ENCODE data around the gene KAZALD1. TPM values are rescaled to one million over a fixed set of nuclear protein-coding genes. Genes with fewer than 3 reads are reported as not detected.

KAZALD1 gene
- total and polyA plus RNA-seq, 12 donors, result 3.3 to 16.5 (median 9.9) TPM

DNA sequence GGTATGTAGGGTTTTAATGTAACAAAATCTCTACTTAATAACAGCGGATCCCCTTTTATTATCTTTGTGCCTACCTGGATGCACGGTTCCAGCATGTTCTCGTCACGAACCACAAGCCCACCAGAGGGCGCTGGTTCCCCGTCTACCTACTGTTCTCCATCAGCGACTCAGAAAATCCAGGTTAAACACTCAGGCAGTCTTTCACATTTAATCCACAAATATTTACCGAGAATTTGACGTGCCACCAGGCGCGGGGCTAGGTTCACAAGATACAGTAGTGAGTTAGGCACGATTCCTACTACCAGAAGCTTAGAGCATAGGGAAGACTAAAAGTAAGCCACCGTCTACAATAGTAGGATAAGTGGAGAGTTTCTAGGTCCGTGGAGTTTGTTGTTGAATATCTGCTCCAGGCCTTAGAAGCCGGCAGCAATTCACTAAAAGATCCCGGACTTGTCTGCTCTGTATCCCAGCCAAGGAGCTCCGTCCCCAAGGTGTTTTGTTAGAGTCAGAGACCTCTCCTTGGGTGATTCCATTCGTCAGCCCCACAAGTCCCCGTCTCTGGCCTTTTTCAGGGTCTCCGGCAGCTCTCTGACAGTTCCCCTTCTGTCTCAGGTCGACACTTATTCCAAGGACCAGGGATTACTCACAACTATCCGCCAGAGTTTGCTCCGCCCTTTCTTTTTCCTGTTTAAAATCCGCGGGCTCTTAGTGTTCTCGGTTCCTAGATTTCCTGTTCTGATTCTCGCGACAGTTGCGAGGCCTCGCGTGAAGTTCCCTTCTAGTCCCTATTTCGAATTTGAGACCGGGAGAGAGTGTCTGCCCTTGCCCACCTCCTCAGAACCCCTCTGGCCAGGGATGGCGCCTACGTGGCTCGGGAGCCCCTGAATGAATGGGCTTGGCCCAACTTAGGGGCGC is 1.5 kb upstream of the KAZALD1 start:
- Histone ChIP-seq H3K4me1 (peaks cover 6 to 52% (median 43%) of the 10 kb centered on the region in 9 donors), H3K27ac (peak overlapping the region; percentile 92 to 99 (median 98)), H3K4me3 (peak overlapping the region; percentile 52 to 90 (median 76)), H3K36me3 (no peaks in the 10 kb centered on the region), H3K9me3 (no peaks in the 10 kb centered on the region), H3K27me3 (peaks cover 0 to 38% (median 0%) of the 10 kb centered on the region in 7 donors)
- DNase-seq, result peak; percentile 93 to 96
- ATAC-seq, result peak; percentile 61 to 85 (median 76)
- TF ChIP-seq, protein P1, sequence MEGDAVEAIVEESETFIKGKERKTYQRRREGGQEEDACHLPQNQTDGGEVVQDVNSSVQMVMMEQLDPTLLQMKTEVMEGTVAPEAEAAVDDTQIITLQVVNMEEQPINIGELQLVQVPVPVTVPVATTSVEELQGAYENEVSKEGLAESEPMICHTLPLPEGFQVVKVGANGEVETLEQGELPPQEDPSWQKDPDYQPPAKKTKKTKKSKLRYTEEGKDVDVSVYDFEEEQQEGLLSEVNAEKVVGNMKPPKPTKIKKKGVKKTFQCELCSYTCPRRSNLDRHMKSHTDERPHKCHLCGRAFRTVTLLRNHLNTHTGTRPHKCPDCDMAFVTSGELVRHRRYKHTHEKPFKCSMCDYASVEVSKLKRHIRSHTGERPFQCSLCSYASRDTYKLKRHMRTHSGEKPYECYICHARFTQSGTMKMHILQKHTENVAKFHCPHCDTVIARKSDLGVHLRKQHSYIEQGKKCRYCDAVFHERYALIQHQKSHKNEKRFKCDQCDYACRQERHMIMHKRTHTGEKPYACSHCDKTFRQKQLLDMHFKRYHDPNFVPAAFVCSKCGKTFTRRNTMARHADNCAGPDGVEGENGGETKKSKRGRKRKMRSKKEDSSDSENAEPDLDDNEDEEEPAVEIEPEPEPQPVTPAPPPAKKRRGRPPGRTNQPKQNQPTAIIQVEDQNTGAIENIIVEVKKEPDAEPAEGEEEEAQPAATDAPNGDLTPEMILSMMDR (IDR thresholded peaks at IDR 0.05), result peak; percentile 67 to 95 (median 89)
- WGBS, 2 donors, result 1% methylated on average over 37 of the region's 37 CpGs
- intact Hi-C loops (cut with DNase I), result loop anchor here in 5 of 10 donors (2.0 to 10.0 kb wide), 5 partner anchors 17 to 82 kb away; partner anchors contain the start of gene LZTS2 (in 2 of the 5)

DNA sequence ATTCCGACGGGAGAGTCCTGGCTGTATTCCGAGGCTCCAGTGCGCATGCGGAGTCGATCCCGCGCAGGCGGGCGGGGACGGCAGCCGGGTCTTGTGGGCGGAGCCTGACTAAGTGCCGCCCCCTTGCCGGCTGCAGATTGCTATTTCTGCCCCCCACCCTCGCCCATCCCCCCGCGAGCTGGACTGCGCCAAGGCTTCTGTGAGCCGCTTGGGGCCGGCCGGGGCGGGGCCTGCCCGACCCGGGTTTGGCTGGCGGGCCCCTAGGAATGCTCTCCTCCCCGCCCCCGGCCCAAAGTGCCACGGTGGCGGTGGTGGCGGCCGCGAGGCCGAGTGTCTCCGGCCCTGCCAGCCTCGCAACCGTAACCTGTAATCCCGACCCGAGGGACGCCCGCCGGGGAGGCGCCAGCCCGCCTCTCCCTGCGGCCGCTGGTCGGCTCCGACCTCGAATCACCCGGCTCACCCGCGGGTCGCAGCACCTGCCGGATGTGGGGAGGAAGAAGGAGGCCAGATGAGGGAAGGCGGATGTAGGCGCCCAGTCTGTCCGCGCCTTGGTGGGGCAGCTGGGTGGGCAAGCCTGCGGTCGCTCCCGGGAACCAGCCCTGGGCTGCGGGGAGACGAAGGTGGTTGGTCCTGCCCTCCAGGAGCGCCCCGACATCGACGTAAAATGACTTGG is 702 bp upstream of the KAZALD1 start:
- Histone ChIP-seq H3K4me1 (peaks cover 13 to 60% (median 51%) of the 10 kb centered on the region in 9 donors), H3K4me3 (peak overlapping the region; percentile 52 to 90 (median 76)), H3K27me3 (peaks cover 0 to 46% (median 0%) of the 10 kb centered on the region in 7 donors), H3K27ac (peak overlapping the region; percentile 92 to 99 (median 98)), H3K9me3 (no peaks in the 10 kb centered on the region), H3K36me3 (no peaks in the 10 kb centered on the region)
- ATAC-seq (peak; percentile 86 to 94 (median 91)), DNase-seq (peak; percentile 97 to 98)
- TF ChIP-seq, protein P1 (IDR thresholded peaks at IDR 0.05), result peak in 1 of 9 donors; percentile 8
- 1 to 2% methylated on average over 63 to 67 of the region's 67 CpGs for WGBS, 2 donors
- intact Hi-C loops (cut with DNase I), result loop anchor here in 5 of 10 donors (2.0 to 10.0 kb wide), 5 partner anchors 18 to 81 kb away; partner anchors contain the start of gene LZTS2 (in 2 of the 5)

DNA sequence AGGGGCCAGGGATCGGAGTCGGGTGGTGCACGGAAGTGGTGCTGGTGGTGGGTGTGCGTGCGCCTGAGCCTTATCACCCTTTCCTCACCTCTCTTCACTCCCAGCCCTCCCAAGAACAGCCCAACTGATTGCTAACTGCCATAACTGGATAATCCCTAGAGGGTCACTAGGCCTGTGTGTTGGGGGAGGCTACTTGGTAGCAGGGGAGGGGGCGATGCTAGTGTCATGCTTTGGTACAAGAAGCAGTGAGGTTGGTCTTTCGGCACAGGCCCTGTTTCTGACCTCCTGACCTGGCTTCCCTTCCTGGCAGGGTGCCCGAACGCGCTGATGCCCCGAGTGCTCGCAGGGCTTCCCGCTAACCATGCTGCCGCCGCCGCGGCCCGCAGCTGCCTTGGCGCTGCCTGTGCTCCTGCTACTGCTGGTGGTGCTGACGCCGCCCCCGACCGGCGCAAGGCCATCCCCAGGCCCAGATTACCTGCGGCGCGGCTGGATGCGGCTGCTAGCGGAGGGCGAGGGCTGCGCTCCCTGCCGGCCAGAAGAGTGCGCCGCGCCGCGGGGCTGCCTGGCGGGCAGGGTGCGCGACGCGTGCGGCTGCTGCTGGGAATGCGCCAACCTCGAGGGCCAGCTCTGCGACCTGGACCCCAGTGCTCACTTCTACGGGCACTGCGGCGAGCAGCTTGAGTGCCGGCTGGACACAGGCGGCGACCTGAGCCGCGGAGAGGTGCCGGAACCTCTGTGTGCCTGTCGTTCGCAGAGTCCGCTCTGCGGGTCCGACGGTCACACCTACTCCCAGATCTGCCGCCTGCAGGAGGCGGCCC is 652 bp downstream of the KAZALD1 start:
- DNase-seq, result peak; percentile 50 to 66
- Histone ChIP-seq H3K27me3 (peaks cover 0 to 60% (median 0%) of the 10 kb centered on the region in 7 donors), H3K4me3 (peak overlapping the region; percentile 22 to 90 (median 74))

More for the DNA sequence above, 652 bp downstream of the KAZALD1 start:
- peak in 2 of 8 donors; percentile 9 to 12 for ATAC-seq
- 4 to 5% methylated on average over 54 to 63 of the region's 63 CpGs for WGBS, 2 donors
- intact Hi-C loops (cut with DNase I), result loop anchor here in 2 of 10 donors (5.0 to 10.0 kb wide), 3 partner anchors 65 to 80 kb away; partner anchors contain the start of gene LZTS2 (in 2 of the 2)
- no peaks in the 10 kb centered on the region for H3K36me3 ChIP-seq
- H3K4me1 ChIP-seq, result peaks cover 13 to 74% (median 63%) of the 10 kb centered on the region in 9 donors
- peak overlapping the region; percentile 92 to 99 (median 98) for H3K27ac ChIP-seq
- TF ChIP-seq, protein P1 (IDR thresholded peaks at IDR 0.05), result peak; percentile 30 to 78 (median 55)
- H3K9me3 ChIP-seq, result no peaks in the 10 kb centered on the region
